HepG2 (cell line): ENCODE measurements around the gene ABHD18. TPM values are rescaled to one million over a fixed set of nuclear protein-coding genes. Genes with fewer than 3 reads are reported as not detected.

Source experiments
- ARHGAP35 ChIP-seq: sonication (generic); formaldehyde crosslinking; IDR thresholded peaks from 2 replicates; pipeline ENCODE4 v1.9.0; 2022; ENCODE audit warnings: mild to moderate bottlenecking, inconsistent platforms, moderate library complexity, missing genetic modification reagents, borderline replicate concordance
- CBX2 ChIP-seq, 2 experiments: fragments of 200-600 bp in 1 of 2; sonication (generic); formaldehyde crosslinking in 1 of 2; IDR thresholded peaks; 2 replicates each; pipeline versions ENCODE4 v1.7.0 to v1.8.1; 2018 to 2022; ENCODE audit warnings: low read depth in 2 of 2, low read length in 1 of 2, mild to moderate bottlenecking in 1 of 2, missing genetic modification reagents in 1 of 2
- ETV6 ChIP-seq: sonication (generic); formaldehyde crosslinking; conservative IDR thresholded peaks from 2 replicates; pipeline ENCODE4 v1.4.0; 2020; ENCODE audit warnings: missing genetic modification reagents
- FOXP1 ChIP-seq, 2 experiments: fragments of 450-650 bp in 1 of 2; IDR thresholded peaks; 2 replicates each; pipeline ENCODE4 v1.6.1; 2017 to 2018; ENCODE audit warnings: antibody characterized with exemption in 1 of 2
- GPN1 ChIP-seq: sonication (generic); formaldehyde crosslinking; IDR thresholded peaks from 2 replicates; pipeline ENCODE4 v1.5.1; 2020; ENCODE audit warnings: missing genetic modification reagents, borderline replicate concordance
- HMGA1 ChIP-seq: sonication (generic); formaldehyde crosslinking; conservative IDR thresholded peaks from 2 replicates; pipeline ENCODE4 v1.4.0; 2020; ENCODE audit warnings: missing genetic modification reagents
- NPAS2 ChIP-seq: sonication (generic); formaldehyde crosslinking; IDR thresholded peaks from 2 replicates; pipeline ENCODE4 v1.8.0; 2022; ENCODE audit warnings: mild to moderate bottlenecking, missing genetic modification reagents, borderline replicate concordance
- PHF5A ChIP-seq: IDR thresholded peaks from one replicate; pipeline ENCODE4 v1.6.1; 2018; ENCODE audit warnings: low read depth, missing genetic modification reagents; ENCODE audit not compliant: unreplicated experiment
- RBM39 ChIP-seq: fragments of 200-400 bp; formaldehyde crosslinking; IDR thresholded peaks from one replicate; pipeline ENCODE4 v1.6.1; 2018; ENCODE audit warnings: antibody characterized with exemption, mild to moderate bottlenecking, low read depth, low read length; ENCODE audit not compliant: poor library complexity, severe bottlenecking
- SMAD3 ChIP-seq: sonication (generic); formaldehyde crosslinking; IDR thresholded peaks from 2 replicates; pipeline ENCODE4 v1.4.0; 2020; ENCODE audit warnings: missing genetic modification reagents
- SNAI1 ChIP-seq: sonication (generic); formaldehyde crosslinking; IDR thresholded peaks from 2 replicates; pipeline ENCODE4 v1.5.0; 2020; ENCODE audit warnings: mild to moderate bottlenecking, missing genetic modification reagents, borderline replicate concordance
- SSRP1 ChIP-seq: IDR thresholded peaks from 2 replicates; pipeline ENCODE4 v1.6.1; 2016; ENCODE audit warnings: control low read depth
- SUZ12 ChIP-seq: fragments of 150-350 bp; IDR thresholded peaks from 2 replicates; pipeline ENCODE4 v1.6.1; 2014; ENCODE audit warnings: low read depth, low read length
- ZBTB21 ChIP-seq: sonication (generic); formaldehyde crosslinking; IDR thresholded peaks from 2 replicates; pipeline ENCODE4 v1.4.0; 2020; ENCODE audit warnings: missing genetic modification reagents
- ZFP37 ChIP-seq: sonication (generic); formaldehyde crosslinking; IDR thresholded peaks from 2 replicates; pipeline ENCODE4 v1.4.0; 2020; ENCODE audit warnings: missing genetic modification reagents, borderline replicate concordance
- ZNF350 ChIP-seq: sonication (generic); formaldehyde crosslinking; IDR thresholded peaks from 2 replicates; pipeline ENCODE4 v1.4.0; 2020; ENCODE audit warnings: mild to moderate bottlenecking, low read depth, missing genetic modification reagents, borderline replicate concordance
- ZNF496 ChIP-seq: sonication (generic); formaldehyde crosslinking; IDR thresholded peaks from 2 replicates; pipeline ENCODE4 v1.8.1; 2023; ENCODE audit warnings: mild to moderate bottlenecking, moderate library complexity, missing genetic modification reagents; ENCODE audit not compliant: insufficient replicate concordance
- ZNF543 ChIP-seq: sonication (generic); formaldehyde crosslinking; IDR thresholded peaks from 2 replicates; pipeline ENCODE4 v1.4.0; 2020; ENCODE audit warnings: mild to moderate bottlenecking, missing genetic modification reagents
- ZNF788 ChIP-seq: sonication (generic); formaldehyde crosslinking; IDR thresholded peaks from 2 replicates; pipeline ENCODE4 v1.5.0; 2020; ENCODE audit warnings: mild to moderate bottlenecking, missing genetic modification reagents, borderline replicate concordance
- ZNF839 ChIP-seq: sonication (generic); formaldehyde crosslinking; IDR thresholded peaks from 2 replicates; pipeline ENCODE4 v1.4.0; 2020; ENCODE audit warnings: missing genetic modification reagents, mild to moderate bottlenecking, borderline replicate concordance
- ZSCAN22 ChIP-seq: sonication (generic); formaldehyde crosslinking; IDR thresholded peaks from 2 replicates; pipeline ENCODE4 v1.4.0; 2020; ENCODE audit warnings: mild to moderate bottlenecking, missing genetic modification reagents
- ZSCAN29 ChIP-seq: sonication (generic); formaldehyde crosslinking; conservative IDR thresholded peaks from 2 replicates; pipeline ENCODE4 v1.4.0; 2020; ENCODE audit warnings: mild to moderate bottlenecking, missing genetic modification reagents
- polyA plus RNA-seq, 8 experiments: library from polyadenylated mRNA; depleted of rRNA in 3 of 8; stranded (reverse) in 7 of 8; unstranded in 1 of 8; fragments of >200 nt; fragmentation: Illumina TruSeq in 4 of 8; extraction: Trizol in 4 of 8; gene quantifications; 2 replicates each; pipeline versions ENCODE4 v1.2.1 to v1.2.3, GENCODE V29; 2011 to 2016; ENCODE audit warnings: low read depth in 4 of 8, missing spikeins in 1 of 8, mixed read lengths in 1 of 8; ENCODE audit not compliant: insufficient read depth in 1 of 8
- total RNA-seq, 5 experiments: library from RNA; depleted of rRNA; stranded (reverse); fragments of >200 nt; fragmentation: Illumina TruSeq; extraction: Trizol; gene quantifications; 2 replicates each; pipeline ENCODE4 v1.2.3, GENCODE V29; 2016; ENCODE audit warnings: low read depth in 1 of 5
- TF ChIP-seq, protein P1 (sequence below): IDR thresholded peaks from 2 replicates; pipeline ENCODE4 v1.6.1; 2012; ENCODE audit warnings: low read depth, low read length, improper control_type of control experiment
- TF ChIP-seq, protein P2 (sequence below): sonication (generic); formaldehyde crosslinking; IDR thresholded peaks from 2 replicates; pipeline ENCODE4 v1.4.0; 2020; ENCODE audit warnings: missing genetic modification reagents
- TF ChIP-seq, protein P3 (sequence below): sonication (generic); formaldehyde crosslinking; IDR thresholded peaks from 2 replicates; pipeline ENCODE4 v1.4.0; 2020; ENCODE audit warnings: missing genetic modification reagents
- TF ChIP-seq, protein P4 (sequence below): IDR thresholded peaks from 2 replicates; pipeline ENCODE4 v1.6.1; 2016

The ABHD18 gene
- total and polyA plus RNA-seq, 2 of the 13 experiments (the other 11 are each of a cell fraction or from before 2014, with no cell fraction given): 5.5 to 16.3 TPM

DNA sequence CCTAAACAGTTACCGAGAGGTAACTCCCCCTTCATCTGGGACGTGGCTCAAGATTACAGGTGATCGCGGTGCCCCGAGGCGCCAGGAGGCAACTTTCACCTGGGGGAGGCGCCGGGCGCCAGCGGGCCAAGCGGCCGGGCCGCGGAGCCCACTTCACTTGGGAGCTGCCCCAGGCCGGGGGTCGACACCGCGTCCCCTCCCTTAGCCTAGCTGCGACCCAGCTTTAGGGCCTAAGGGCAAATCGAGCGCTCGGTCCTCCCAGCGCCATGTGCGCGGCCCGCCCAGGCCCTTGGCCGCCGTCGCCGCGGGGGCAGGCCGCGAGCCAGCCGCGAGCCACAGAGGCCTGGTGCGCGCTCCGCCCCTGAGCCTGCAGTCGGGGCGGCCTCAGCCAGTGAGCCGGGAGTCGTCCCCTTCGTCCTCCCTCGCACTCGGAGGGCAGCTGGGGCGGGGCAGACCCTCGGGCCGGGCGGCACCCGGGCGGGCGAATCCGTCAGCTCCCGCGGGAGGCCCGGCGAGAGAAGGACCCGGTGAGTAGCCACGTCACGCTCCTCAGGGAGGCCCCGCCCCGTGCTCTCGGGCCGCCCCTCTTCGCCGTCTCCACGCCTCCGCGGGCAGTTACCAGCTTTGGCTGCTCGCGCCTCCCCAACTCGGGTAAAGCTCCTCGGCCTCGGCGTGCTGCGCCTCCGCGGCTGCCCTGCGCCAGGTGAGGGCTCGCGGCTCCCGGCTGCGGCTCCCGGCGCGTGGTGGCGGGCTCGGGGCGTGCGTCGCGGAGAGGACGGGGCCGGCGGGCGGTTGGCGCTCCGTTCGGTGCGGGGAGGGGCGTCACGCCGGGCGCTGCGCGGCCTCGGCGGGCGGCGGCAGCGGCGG lies 95.7 kb downstream of the ABHD18 start, which contains the start of gene LARP1B (continued):
- TF ChIP-seq, protein P1, sequence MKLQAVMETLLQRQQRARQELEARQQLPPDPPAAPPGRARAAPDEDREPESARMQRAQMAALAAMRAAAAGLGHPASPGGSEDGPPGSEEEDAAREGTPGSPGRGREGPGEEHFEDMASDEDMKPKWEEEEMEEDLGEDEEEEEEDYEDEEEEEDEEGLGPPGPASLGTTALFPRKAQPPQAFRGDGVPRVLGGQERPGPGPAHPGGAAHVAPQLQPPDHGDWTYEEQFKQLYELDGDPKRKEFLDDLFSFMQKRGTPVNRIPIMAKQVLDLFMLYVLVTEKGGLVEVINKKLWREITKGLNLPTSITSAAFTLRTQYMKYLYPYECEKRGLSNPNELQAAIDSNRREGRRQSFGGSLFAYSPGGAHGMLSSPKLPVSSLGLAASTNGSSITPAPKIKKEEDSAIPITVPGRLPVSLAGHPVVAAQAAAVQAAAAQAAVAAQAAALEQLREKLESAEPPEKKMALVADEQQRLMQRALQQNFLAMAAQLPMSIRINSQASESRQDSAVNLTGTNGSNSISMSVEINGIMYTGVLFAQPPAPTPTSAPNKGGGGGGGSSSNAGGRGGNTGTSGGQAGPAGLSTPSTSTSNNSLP: no peak
- TF ChIP-seq SSRP1 (CRISPR knock-in tag) (no peak), ZNF839 (CRISPR knock-in tag) (no peak), ZBTB21 (CRISPR knock-in tag) (no peak), ZNF788 (CRISPR knock-in tag) (no peak; the same call in 1 of the 2 replicates), FOXP1 (IDR thresholded peaks at IDR 0.05) (no peak), FOXP1 (CRISPR knock-in tag; IDR thresholded peaks at IDR 0.05) (no peak), SNAI1 (CRISPR knock-in tag) (no peak; the same call in 1 of the 2 replicates), ZFP37 (CRISPR knock-in tag) (no peak), ARHGAP35 (CRISPR knock-in tag) (0 out of 2 replicates have a peak, but pooled peaks have one; percentile 28), ZNF496 (CRISPR knock-in tag) (no peak), HMGA1 (CRISPR knock-in tag) (no peak), GPN1 (no peak), RBM39 (peak; percentile 69), NPAS2 (CRISPR knock-in tag) (no peak), PHF5A (CRISPR knock-in tag) (peak; percentile 71), SMAD3 (no peak; the same call in 1 of the 2 replicates), ZSCAN22 (CRISPR knock-in tag) (no peak), ETV6 (CRISPR knock-in tag) (0 out of 2 replicates have a peak, but pooled peaks have one; percentile 34), ZSCAN29 (peak; percentile 36; the same call in 1 of the 2 replicates), ZNF543 (CRISPR knock-in tag) (no peak; the same call in none of the 2 replicates), CBX2 (IDR thresholded peaks at IDR 0.05; ENCODE audit: low read depth, low read length) (no peak), CBX2 (CRISPR knock-in tag; IDR thresholded peaks at IDR 0.05; ENCODE audit: low read depth) (no peak), ZNF350 (CRISPR knock-in tag) (no peak), SUZ12 (no peak)
- TF ChIP-seq, protein P2, sequence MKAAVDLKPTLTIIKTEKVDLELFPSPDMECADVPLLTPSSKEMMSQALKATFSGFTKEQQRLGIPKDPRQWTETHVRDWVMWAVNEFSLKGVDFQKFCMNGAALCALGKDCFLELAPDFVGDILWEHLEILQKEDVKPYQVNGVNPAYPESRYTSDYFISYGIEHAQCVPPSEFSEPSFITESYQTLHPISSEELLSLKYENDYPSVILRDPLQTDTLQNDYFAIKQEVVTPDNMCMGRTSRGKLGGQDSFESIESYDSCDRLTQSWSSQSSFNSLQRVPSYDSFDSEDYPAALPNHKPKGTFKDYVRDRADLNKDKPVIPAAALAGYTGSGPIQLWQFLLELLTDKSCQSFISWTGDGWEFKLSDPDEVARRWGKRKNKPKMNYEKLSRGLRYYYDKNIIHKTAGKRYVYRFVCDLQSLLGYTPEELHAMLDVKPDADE: 0 out of 2 replicates have a peak, but pooled peaks have one; percentile 64
- TF ChIP-seq, protein P3, sequence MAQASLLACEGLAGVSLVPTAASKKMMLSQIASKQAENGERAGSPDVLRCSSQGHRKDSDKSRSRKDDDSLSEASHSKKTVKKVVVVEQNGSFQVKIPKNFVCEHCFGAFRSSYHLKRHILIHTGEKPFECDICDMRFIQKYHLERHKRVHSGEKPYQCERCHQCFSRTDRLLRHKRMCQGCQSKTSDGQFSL: 0 out of 2 replicates have a peak, but pooled peaks have one; percentile 30
- TF ChIP-seq, protein P4, sequence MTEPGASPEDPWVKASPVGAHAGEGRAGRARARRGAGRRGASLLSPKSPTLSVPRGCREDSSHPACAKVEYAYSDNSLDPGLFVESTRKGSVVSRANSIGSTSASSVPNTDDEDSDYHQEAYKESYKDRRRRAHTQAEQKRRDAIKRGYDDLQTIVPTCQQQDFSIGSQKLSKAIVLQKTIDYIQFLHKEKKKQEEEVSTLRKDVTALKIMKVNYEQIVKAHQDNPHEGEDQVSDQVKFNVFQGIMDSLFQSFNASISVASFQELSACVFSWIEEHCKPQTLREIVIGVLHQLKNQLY (CRISPR knock-in tag): peak; percentile 20; the same call in 1 of the 2 replicates
